ENCODE data around the gene C16orf87.
A peak's percentile ranks its signal among the peaks of the same experiment; 100 is the strongest.
"Not testable (repeated sequence)": the region's sequence is repeated elsewhere in the genome, so short reads cannot be mapped to it uniquely, and the experiment has no call there.

The C16orf87 gene, protein sequence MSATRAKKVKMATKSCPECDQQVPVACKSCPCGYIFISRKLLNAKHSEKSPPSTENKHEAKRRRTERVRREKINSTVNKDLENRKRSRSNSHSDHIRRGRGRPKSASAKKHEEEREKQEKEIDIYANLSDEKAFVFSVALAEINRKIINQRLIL

DNA sequence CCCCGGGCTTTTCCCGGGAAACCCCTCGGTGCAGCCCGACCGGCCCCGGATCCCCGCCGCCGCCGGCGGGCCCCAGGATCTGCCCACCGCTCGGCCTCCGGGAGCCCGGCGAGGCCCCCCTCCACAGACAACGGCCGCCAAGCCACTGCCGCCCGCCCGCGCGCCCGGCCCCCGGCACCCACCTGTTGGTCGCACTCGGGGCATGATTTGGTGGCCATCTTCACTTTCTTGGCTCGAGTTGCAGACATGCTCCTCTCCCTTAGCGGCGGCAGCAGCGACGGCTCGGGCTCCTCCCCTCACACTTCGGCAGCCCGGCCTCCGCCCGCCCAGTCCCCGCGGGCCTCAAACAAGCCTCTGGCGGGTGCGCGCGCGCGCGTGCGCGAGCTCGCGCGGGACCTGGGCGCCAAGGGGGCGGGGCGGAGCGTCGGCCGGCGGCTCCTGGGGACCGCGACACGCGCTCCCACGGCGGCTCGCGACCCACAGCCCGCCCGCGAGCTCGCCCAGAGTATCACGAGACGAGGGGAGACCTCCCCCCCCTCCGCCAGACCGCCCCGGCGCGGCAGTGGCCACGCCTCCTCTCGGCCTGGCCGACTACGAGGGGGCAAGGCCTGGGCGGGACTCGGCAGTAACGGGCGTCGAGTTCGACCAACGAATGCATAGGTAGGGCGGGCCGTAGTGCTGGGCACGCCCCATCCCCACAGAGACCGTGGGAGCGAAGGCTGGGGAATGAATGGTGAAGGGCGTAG is at the start of gene C16orf87:
Gene C16orf87, minus strand, starts transcription at position 279 of the 746 bp plus-strand sequence. Its CDS starts 31 bp downstream, at position 248.
- peak; percentile 82 to 84 for DNase-seq

DNA sequence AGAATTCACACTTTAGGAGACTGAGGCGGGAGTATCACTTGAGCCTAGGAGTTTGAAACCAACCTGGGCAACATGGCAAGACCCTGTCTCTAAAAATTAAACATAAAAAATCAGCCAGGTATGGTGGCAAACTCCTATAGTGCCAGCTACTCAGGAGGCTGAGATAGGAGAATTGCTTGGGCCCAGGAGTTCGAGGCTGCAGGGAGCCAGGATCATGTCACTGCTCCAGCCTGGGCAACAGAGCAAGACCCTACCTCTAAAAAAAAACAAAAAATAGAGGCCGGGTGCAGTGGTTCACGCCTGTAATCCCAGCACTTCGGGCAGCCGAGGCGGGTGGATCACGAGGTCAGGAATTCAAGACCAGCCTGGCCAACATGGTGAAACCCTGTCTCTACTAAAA is 44.3 kb upstream of the C16orf87 start:
- no peak for DNase-seq

DNA sequence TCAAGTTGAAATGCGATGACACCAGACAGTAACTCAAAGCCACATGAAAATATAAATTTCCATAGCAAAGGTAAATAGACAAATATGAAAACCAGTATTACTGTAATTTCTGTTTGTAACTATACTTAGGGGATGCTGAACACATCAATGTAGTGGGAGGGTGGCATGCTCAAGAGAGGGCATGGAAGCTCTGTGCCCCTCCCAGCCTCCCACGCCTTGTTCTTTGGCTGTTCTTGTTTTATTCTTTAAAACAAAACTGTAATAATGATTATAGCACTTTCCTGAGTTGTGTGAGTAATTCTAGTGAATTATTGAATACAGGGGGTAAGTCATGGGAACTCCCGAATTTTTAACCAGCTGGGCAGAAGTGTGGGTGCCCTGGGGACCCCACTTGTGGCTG is 42.2 kb upstream of the C16orf87 start:
- DNase-seq: no peak

DNA sequence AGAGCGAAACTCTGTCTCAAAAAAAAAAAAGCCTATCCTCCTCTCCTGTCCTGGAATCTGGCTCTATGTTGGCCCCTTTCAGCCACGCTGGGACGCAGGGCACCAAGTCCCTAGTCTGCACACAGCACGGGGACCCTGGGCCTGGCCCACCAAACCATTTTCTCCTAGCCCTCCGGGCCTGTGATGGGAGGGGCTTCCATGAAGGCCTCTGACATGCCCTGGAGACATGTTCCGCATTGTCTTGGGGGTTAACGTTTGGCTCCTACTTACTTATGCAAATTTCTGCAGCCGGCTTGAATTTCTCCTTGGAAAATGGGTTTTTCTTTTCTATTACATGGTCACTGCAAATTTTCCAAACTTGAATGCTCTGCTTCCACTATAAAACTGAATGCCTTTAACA is 40.6 kb upstream of the C16orf87 start:
- no peak for DNase-seq

DNA sequence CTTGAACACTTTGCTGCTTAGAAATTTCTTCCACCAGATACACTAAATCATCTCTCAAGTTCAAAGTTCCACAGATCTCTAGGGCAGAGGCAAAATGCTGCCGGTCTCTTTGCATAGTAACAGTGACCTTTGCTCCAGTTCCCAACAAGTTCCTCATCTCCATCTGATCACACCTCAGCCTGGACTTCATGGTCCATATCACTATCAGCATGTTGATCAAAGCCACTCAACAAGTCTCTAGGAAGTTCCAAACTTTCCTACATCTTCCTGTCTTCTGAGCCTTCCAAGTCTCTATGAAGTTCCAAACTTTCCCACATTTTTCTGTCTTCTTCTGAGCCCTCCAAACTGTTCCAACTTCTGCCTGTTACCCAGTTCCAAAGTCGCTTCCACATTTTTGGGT is 37.9 kb upstream of the C16orf87 start:
- DNase-seq: not testable (repeated sequence)

- not testable (repeated sequence) for DNase-seq
Observed at GRCh38 chr16:46867486-46867885, 36.5 kb upstream of the C16orf87 start.

DNA sequence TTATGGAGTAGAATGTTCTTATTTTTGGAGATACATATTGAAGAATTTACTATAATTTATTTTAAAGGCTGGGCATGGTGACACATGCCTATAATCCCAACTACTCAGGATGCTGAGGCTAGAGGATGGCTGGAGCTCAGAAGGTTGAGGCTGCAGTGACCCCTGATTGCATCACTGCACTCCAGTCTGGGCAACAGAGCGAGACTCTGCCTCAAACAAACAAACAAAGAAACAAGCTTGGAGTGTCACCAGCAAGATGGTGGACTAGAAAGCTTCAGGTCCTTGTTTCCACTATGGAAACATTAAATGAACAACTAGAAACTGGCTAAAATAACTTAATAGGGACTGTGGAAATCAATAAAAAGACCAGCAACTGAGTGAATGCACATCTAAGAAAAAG is 35.3 kb upstream of the C16orf87 start:
- DNase-seq: no peak

- DNase-seq: no peak
Observed at GRCh38 chr16:46862555-46863447, 31.8 kb upstream of the C16orf87 start.

GRCh38 chr16:46859719-46860152 is 28.8 kb upstream of the C16orf87 start:
- DNase-seq: no peak

DNA sequence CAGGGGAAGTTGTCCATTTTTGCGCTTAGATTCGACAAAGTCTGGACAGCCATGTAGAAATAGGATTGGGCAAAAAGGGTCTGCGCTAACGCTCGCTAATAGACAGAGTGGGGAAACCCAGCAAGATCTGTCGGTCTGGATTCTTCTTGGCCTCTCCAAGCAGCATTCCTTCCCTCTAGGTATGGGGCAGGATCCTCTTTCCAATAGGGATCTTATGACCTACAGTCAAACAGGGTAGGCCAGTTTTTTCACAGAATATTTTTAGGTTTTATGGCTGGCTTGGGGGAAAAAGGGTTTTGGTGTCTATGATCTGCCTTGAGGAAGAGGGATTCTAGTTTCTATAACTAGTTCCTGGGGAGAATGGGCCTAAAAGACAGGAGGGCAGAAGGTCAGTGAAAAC is 27.2 kb upstream of the C16orf87 start:
- DNase-seq: no peak

DNA sequence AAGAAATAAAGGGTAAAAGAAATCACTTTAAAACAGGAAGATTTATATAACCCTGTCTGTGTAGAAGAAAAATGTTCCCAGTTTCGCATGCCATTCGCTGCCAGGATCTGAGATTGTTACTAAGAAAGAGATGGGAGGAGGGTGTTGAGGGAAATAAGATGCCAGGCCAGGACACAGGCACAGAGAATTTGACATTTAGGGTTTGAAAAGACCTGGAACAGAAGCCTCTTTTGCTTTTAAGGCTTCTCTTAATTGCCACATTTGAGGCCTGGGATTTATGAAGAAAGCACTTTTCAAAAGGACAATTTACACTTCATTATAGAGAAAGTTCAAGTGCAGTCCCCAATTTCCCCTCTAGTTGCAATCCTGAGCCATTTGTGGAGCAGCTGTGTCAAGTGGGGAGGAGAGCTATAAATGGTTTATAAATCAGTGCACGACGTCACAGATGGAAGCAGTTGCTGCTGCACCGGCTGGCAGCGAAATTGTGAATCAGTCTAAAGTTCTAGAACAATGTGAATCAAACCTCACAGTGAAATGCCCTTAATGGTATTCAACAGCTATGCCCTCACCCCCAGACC is 26.5 kb upstream of the C16orf87 start:
- peak; percentile 14 to 29 for DNase-seq

- no peak for DNase-seq
Observed at GRCh38 chr16:46855389-46855788, 24.4 kb upstream of the C16orf87 start.

GRCh38 chr16:46854846-46855245 is 23.9 kb upstream of the C16orf87 start:
- no peak for DNase-seq

DNA sequence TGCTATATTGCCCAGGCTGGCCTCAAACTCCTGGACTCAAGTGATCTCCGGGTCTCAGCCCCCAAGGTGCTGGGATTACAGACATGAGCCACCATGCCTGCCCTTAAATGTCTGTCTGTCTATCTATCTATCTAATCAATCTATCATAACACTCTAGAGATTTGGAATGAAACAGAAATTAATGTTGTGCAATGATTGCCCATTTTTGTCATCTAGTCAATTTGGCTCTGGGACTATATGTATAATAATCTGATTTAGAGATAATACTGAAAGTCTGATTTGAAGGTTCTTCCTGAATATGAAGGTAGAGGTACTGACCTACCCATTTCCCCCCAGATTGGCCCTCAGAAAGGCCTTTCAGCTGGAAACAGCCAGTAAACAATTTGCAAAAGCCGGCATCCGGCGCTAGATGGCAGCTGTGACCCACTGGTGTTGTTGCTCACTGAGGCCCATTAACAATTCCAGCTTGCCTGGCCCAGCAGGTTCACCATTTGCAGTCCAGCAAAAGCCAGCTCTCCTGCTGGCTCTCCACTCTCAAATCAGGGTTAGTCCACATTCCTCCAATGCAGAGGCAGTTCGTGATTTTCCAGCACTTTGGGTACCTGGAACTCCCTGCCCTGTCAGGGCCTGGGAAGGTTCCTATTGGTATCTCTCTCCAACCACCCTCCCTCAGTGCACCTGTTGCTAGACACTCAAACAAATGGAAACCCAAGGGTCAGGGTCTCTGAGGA is 22.9 kb upstream of the C16orf87 start:
- peak; percentile 38 to 70 for DNase-seq

GRCh38 chr16:46852130-46852529 is 21.1 kb upstream of the C16orf87 start:
- DNase-seq: no peak

DNA sequence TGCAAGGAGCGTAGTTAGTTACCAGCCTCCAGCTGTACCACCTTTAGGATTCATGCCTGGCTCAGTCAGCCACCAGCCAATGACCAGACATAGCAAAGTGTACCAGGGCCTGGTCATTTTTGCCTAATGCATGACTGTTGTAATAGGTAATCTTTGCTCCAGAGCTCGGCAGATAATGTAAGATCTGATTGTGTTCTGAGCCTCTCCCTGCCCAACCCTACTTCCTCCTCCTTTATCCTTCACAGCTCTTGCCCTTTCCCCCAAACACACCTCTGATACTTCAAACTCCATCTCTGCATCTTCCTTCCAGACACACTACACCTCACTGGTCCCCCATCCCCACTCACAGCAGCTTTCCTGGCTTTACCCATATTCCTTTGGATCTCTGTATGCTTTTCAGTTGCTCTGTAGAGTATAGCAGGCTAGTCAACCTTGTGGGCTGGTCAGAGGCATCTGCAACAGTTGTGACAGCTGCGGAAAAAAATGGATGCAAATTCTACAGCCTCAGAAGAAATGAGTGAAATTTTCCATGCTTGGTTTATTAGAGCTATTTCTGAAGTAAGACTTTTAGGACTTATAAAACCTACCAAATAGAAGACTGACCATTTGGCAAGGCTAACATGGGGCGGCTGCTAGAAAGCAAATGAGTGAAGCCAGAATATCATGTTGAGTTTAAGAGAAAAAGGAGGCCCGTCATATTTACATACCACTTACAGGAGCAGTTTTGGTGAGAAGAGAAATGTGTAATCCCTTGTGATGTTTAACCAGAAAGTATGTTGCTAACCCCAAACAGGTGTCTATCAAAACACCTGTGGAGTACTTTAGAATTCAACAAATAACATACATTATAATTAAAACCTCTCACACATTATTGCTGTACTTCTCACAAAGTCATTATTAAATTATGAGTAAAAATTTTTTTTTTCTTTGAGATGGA is 19.9 kb upstream of the C16orf87 start:
- no peak for DNase-seq

DNA sequence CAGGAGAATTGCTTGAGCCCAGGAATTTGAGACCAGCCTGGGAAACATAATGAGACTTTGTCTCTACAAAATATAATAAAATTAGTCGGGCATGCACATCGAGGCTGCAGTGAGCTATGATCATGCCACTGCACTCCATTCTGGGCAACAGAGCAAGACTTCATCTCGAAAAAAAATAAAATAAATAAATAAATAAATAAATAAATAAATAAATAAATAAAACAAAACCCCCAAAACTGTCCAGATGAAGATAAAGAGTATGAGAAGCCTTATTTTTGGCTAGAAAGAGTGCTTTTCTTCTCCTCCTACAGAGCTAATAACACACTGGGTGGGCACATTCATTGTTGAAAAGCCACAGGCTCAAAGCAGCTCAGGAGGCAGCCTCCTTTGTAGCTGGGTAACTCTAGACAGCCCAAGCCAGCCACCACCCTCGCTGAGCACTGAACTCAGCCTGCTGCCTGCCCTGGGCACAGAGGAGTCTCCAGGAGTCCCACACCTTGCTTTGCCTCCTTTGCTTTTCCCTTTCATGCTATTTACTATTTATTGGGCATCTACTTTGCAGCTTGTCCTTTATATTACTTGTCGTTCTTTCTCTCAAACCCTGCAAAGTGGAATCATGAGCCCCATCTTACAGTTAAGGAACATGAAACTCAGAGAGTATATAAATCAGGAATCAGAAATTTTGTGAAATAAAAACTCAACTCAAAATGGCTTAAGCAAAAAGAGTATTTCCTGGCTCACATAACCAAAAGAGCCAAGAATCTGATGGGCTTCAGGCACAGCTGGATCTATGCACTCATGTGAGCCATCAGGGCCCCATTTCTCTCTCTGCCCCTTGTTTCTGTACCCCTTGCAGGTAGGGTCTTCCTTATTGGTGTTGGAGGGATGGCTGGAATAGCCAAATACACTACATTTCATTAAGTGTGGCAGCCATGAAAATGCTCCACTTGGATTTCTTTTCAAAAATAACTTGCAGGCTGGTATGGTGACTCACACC is 18.1 kb upstream of the C16orf87 start:
- DNase-seq: no peak

- DNase-seq: no peak
Observed at GRCh38 chr16:46845952-46846351, 15.0 kb upstream of the C16orf87 start.

DNA sequence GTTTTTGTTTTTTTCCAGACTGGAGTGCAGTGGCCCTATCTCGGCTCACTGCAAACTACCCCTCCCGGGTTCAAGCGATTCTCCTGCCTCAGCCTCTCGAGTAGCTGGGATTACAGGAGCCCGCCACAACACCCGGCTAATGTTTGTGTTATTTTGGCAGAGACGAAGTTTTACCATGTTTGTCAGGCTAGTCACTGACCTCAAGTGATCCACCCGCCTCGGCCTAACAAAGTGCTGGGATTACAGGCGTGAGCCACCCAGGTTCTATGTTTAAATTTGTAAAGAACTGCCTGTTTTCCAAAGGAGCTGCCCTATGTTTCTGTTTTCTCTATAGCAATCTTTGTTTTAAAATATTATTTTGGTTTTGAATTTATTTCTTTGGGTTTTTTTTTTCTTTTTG is 13.8 kb upstream of the C16orf87 start:
- no peak for DNase-seq

Measured in NCI-H2081 (cell line).